IPS DF 19.7 (cell line): ENCODE results near the gene GPR153.
A peak's percentile ranks its signal among the peaks of the same experiment; 100 is the strongest.

ENCODE experiments used
- DNase-seq: peaks from one replicate; pipeline ENCODE4 v3.0.0-alpha.2; 2013; ENCODE audit warnings: low read depth, low spot score

Gene GPR153

GRCh38 chr1:6287029-6287428 is 26.1 kb upstream of the GPR153 start:
- DNase-seq = no peak

GRCh38 chr1:6286266-6286665 is 25.4 kb upstream of the GPR153 start:
- DNase-seq = no peak

GRCh38 chr1:6285336-6285735 is 24.4 kb upstream of the GPR153 start:
- no peak for DNase-seq

- DNase-seq = no peak
These were observed 21.8 kb upstream of the GPR153 start for GRCh38 chr1:6282577-6283270.

- DNase-seq = no peak
These were observed 20.9 kb upstream of the GPR153 start for GRCh38 chr1:6281511-6282402.

- DNase-seq = peak; percentile 28
These were observed 20.0 kb upstream of the GPR153 start for GRCh38 chr1:6280761-6281451.

- DNase-seq = no peak
These were observed 18.9 kb upstream of the GPR153 start for GRCh38 chr1:6279613-6280383.

GRCh38 chr1:6279066-6279465 is 18.2 kb upstream of the GPR153 start:
- DNase-seq = no peak

GRCh38 chr1:6278263-6278662 is 17.4 kb upstream of the GPR153 start:
- no peak for DNase-seq

- DNase-seq = no peak
These were observed 16.1 kb upstream of the GPR153 start for GRCh38 chr1:6276811-6277555.

GRCh38 chr1:6275826-6276782 is 15.2 kb upstream of the GPR153 start:
- DNase-seq = no peak

- no peak for DNase-seq
These were observed 13.8 kb upstream of the GPR153 start for GRCh38 chr1:6274622-6275139.

GRCh38 chr1:6274102-6274501 is 13.2 kb upstream of the GPR153 start:
- DNase-seq = no peak

- peak; percentile 64 for DNase-seq
These were observed 12.5 kb upstream of the GPR153 start for GRCh38 chr1:6273380-6273891.

GRCh38 chr1:6272868-6273267 is 12.0 kb upstream of the GPR153 start:
- DNase-seq = no peak

- DNase-seq = no peak
These were observed 11.6 kb upstream of the GPR153 start for GRCh38 chr1:6272452-6272851.

- DNase-seq = no peak
These were observed 10.7 kb upstream of the GPR153 start for GRCh38 chr1:6271554-6271953.

GRCh38 chr1:6271006-6271405 is 10.1 kb upstream of the GPR153 start:
- DNase-seq = no peak

GRCh38 chr1:6270401-6270800 is 9.5 kb upstream of the GPR153 start:
- no peak for DNase-seq
